ENCODE results near the gene BRSK2.

The BRSK2 gene

GRCh38 chr11:1442163-1442562 is 52.4 kb downstream of the BRSK2 start:
- TF ChIP-seq ZBTB7A (IDR thresholded peaks at IDR 0.05; ENCODE audit: low read depth) (peak; percentile 64; the same call in 1 of the 2 replicates), REST (IDR thresholded peaks at IDR 0.05; ENCODE audit: low read depth) (no peak), EGR1 (IDR thresholded peaks at IDR 0.05) (no peak)

- TF ChIP-seq FOXM1 (IDR thresholded peaks at IDR 0.05; ENCODE audit: borderline replicate concordance, low read depth) (no peak), ZBTB7A (IDR thresholded peaks at IDR 0.05; ENCODE audit: low read depth) (0 out of 2 replicates have a peak, but pooled peaks have one; percentile 22)
These were observed 53.2 kb downstream of the BRSK2 start for GRCh38 chr11:1442807-1443366.

- TF ChIP-seq TEAD4 (IDR thresholded peaks at IDR 0.05) (no peak), USF1 (IDR thresholded peaks at IDR 0.05) (no peak), CEBPB (IDR thresholded peaks at IDR 0.05) (no peak), REST (IDR thresholded peaks at IDR 0.05; ENCODE audit: low read depth) (no peak), TCF12 (IDR thresholded peaks at IDR 0.05; ENCODE audit: low read depth) (no peak), FOXM1 (IDR thresholded peaks at IDR 0.05; ENCODE audit: borderline replicate concordance, low read depth) (no peak), ZBTB7A (IDR thresholded peaks at IDR 0.05; ENCODE audit: low read depth) (no peak), CREB1 (IDR thresholded peaks at IDR 0.05; ENCODE audit: low read depth) (no peak), TAF1 (IDR thresholded peaks at IDR 0.05; ENCODE audit: low read depth) (no peak), RAD21 (IDR thresholded peaks at IDR 0.05; ENCODE audit: low read depth) (no peak), EGR1 (IDR thresholded peaks at IDR 0.05) (no peak), NFIC (IDR thresholded peaks at IDR 0.05) (no peak)
- TF ChIP-seq, protein P1, sequence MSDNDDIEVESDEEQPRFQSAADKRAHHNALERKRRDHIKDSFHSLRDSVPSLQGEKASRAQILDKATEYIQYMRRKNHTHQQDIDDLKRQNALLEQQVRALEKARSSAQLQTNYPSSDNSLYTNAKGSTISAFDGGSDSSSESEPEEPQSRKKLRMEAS (IDR thresholded peaks at IDR 0.05) = no peak
These were observed 54.0 kb downstream of the BRSK2 start for GRCh38 chr11:1443737-1444136.

GRCh38 chr11:1444321-1444720 is 54.6 kb downstream of the BRSK2 start:
- TF ChIP-seq TAF1 (IDR thresholded peaks at IDR 0.05; ENCODE audit: low read depth) (no peak), CEBPB (IDR thresholded peaks at IDR 0.05) (no peak), CREB1 (IDR thresholded peaks at IDR 0.05; ENCODE audit: low read depth) (no peak), YY1 (IDR thresholded peaks at IDR 0.05; ENCODE audit: low read depth) (no peak), FOXM1 (IDR thresholded peaks at IDR 0.05; ENCODE audit: borderline replicate concordance, low read depth) (no peak)

DNA sequence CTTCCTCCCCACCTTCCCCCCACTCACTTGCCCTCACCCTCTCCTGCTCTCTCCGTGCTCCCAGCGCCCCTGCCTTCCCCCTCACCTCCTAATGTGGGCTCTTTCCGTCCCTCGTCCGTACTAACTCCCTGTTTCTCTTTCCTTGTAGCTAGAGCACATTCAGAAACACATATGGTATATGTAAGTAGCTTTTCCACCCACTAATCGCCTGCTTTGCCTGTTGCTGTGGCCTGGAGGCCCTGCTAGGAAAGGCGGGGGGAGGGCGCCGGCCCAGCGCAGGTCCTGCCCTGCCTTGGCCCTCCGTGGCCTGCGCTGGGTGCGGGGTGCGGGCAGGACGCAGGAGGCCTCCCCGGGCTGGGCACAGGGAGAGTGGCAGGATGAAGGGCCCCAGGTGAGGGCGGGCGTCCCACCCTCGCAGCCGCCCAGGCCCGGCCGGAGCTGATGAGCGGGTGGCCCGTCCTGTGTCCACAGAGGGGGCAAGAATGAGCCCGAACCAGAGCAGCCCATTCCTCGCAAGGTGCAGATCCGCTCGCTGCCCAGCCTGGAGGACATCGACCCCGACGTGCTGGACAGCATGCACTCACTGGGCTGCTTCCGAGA is 55.2 kb downstream of the BRSK2 start:
- TF ChIP-seq CEBPB (IDR thresholded peaks at IDR 0.05) (no peak), TCF12 (IDR thresholded peaks at IDR 0.05; ENCODE audit: low read depth) (no peak), TEAD4 (IDR thresholded peaks at IDR 0.05) (no peak), FOXM1 (IDR thresholded peaks at IDR 0.05; ENCODE audit: borderline replicate concordance, low read depth) (no peak), TAF1 (IDR thresholded peaks at IDR 0.05; ENCODE audit: low read depth) (no peak), YY1 (IDR thresholded peaks at IDR 0.05; ENCODE audit: low read depth) (no peak), EGR1 (IDR thresholded peaks at IDR 0.05) (no peak), USF1 (IDR thresholded peaks at IDR 0.05) (no peak), RAD21 (IDR thresholded peaks at IDR 0.05; ENCODE audit: low read depth) (no peak), CREB1 (IDR thresholded peaks at IDR 0.05; ENCODE audit: low read depth) (no peak), NFIC (IDR thresholded peaks at IDR 0.05) (no peak), EP300 (IDR thresholded peaks at IDR 0.05; ENCODE audit: borderline replicate concordance) (no peak)
- TF ChIP-seq, protein P1 (IDR thresholded peaks at IDR 0.05) = no peak

DNA sequence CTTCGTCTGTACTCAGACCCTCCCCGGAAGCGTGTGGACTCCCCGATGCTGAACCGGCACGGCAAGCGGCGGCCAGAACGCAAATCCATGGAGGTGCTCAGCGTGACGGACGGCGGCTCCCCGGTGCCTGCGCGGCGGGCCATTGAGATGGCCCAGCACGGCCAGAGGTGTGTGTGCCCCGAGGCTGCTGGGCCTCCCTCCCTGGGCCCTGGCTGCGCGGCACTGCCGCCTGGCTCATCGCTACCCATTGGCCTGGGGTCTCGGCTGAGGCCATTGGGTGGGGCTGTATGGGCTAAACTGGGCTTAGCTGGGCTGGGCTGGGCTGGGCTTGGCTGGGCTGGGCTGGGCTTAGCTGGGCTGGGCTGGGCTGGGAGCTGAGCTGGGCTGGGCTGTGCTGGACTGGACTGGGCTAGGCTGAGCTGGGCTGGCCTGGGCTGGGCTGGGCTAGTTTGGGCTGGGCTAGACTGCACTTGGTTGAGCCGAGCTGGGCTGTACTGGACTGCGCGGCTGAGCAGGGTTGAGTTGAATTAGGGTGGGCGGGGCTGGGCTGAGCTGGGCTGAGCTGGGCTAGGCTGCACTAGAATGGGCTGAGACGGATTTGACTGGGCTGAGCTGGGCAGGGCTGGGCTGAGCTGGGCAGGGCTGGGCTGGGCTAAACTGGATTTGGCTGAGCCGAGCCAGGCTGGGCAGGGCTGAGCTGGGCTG is 56.2 kb downstream of the BRSK2 start:
- TF ChIP-seq ZBTB7A (IDR thresholded peaks at IDR 0.05; ENCODE audit: low read depth) (no peak), TEAD4 (IDR thresholded peaks at IDR 0.05) (no peak), USF1 (IDR thresholded peaks at IDR 0.05) (no peak), FOXM1 (IDR thresholded peaks at IDR 0.05; ENCODE audit: borderline replicate concordance, low read depth) (no peak), TAF1 (IDR thresholded peaks at IDR 0.05; ENCODE audit: low read depth) (no peak)
